Stimulated activated CD4-positive, alpha-beta T cell treated with anti-CD3 and anti-CD28 coated beads, TNF-alpha, amount 100 ng/mL, for 4 hours (primary cell): Measurements from ENCODE around the gene ZIC1.

Source experiments
- DNase-seq, 3 experiments: peaks; one replicate each; pipeline ENCODE4 v3.0.0-alpha.2; 2020; ENCODE audit warnings: low read depth in 3 of 3

The ZIC1 gene

GRCh38 chr3:147380387-147380951 lies 28.7 kb upstream of the ZIC1 start:
- no peak for DNase-seq

- DNase-seq, result no peak
Measured at GRCh38 chr3:147380977-147381376, 28.2 kb upstream of the ZIC1 start.

DNA sequence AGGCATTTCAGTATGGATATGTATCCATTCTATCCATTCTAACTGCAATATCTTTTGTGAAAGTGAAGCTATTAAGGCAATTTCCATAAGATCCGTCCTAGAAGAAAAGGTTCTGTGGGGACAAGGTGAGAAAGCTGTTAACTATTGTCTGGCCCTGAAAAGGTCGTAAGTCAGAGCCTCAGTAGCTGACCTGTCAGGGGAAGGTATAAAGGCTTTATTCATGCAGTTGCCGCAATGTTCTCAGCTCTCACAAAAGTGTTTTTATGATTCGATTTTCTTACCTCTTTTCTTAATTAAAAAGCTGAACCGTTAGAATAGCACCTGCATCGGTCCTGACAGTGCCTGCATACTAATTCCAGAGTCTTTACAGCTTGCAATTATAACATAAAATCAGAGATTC lies 27.6 kb upstream of the ZIC1 start:
- DNase-seq, result no peak

GRCh38 chr3:147383617-147384016 lies 25.5 kb upstream of the ZIC1 start:
- DNase-seq, result no peak

DNA sequence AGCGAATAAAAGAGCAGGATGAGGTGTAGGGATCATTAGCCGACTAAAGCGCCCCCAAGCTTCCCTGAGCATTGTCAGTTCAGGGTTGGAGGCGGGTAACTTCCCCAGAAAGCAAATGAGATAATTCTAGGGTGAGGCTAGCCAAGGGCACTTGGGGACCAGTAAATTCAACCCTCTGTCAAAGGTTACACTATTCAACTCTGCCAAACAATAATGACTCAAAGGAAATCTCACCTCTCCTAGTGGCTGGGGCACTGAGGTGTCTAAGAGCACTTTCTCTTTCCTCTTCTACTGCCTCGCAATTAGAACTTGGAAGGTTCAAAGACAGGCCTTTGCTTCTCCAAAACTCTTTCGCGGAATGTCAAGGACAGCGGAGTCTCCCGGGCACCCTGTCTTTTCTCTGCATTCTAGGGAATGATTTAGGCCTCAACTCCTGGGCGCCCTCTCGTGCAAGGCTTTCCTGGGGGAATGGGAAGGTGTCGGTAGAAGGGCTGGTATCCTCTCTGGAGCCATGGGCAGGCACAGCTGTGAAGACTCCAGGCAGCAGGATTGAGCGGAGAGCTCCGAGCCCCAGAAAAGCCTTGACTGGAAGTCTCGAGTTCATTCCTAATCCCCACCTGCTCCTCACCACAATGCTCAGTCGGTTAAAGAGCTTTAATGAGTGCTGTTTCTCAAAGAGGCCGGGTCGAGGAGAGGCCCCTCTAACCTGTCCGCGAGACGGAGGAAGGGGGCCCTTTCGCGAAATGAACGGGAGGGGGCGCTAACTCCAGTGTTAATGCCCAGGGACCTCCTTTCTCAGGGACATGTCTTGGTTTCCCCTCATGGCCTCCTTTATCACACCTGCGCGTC lies 24.7 kb upstream of the ZIC1 start:
- DNase-seq, result no peak

GRCh38 chr3:147385059-147386012 lies 23.8 kb upstream of the ZIC1 start:
- DNase-seq, result no peak

- DNase-seq, result no peak
Measured at GRCh38 chr3:147387291-147387884, 21.8 kb upstream of the ZIC1 start.

DNA sequence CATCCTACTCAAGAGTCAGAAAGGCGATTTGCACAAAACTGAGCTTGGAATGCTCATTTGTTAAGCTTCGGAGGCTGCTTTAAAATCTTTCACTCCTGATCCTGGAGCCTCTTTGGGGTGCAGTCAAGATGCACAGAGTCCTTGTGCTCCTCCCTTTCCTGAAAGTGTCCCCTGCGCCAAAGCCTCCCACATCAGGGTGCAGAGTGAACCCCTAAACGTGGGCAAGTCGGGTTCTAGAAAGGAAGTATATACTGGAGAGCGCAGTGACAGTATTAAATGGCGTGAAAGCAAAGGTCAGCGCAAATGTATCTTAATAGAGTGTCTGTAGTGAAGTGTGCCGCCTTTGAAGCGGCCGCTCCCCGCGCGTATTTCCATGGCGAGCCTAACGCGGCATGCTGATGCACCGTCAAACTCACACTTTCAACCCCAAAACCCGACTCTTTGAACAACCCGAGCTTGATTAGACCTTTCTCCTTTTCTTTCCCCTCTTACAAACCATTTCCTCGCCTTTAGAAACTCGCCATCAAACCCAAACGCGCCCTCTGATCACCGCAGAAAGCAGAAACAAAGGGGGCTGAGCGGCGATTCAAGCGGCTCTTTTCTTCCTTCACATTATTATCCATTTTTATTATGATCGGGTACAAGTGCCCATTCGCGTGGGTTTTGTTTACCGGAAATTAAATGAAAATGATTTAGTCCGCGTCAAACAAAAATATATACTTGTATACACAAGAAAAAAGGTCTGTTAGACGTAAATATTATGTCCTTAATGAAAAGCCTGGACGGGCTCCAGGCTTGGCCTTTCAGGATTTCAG lies 21.1 kb upstream of the ZIC1 start:
- no peak for DNase-seq

DNA sequence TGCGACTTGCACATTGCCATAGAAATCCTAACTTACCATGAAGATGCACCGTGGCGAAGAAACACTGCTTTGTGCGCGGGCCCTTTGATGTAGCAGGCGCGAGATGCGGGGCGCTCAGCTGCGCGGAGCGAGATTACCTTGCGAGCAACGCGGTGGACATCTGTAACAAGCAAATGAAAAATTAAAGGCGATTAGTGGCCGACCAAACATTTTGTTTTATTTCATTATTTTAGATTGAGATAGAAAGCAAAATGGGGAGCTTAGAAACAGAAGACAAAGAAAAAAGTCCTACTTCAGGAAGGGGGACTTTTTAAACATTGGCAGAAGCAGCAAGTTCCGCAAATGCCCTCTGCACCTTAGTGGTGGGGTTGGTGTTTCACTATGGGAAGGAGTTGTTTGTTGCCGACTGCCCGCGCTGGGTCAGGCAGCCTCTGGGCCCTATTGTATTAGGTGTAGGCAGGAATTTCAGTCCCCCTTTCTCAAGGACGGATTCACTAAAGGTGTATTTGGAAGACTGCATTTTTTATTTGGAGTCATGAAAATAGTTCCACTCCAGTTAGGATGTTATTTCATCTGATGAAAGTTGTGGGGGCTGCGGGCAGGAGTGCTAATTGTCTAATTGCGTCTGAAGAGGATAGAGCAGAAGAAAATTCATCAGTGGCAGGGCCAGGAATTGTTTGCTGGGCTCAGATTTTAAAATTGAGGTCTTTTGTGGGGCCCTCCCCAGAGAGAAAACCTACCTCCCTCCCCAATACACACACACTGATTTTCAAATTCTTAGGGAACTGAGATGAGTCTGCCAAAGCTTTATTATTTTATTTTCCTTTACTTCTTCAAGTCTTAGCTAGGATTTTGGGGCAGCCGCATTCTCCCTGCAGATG lies 20.2 kb upstream of the ZIC1 start:
- DNase-seq, result no peak

GRCh38 chr3:147389717-147390116 lies 19.4 kb upstream of the ZIC1 start:
- DNase-seq, result no peak

DNA sequence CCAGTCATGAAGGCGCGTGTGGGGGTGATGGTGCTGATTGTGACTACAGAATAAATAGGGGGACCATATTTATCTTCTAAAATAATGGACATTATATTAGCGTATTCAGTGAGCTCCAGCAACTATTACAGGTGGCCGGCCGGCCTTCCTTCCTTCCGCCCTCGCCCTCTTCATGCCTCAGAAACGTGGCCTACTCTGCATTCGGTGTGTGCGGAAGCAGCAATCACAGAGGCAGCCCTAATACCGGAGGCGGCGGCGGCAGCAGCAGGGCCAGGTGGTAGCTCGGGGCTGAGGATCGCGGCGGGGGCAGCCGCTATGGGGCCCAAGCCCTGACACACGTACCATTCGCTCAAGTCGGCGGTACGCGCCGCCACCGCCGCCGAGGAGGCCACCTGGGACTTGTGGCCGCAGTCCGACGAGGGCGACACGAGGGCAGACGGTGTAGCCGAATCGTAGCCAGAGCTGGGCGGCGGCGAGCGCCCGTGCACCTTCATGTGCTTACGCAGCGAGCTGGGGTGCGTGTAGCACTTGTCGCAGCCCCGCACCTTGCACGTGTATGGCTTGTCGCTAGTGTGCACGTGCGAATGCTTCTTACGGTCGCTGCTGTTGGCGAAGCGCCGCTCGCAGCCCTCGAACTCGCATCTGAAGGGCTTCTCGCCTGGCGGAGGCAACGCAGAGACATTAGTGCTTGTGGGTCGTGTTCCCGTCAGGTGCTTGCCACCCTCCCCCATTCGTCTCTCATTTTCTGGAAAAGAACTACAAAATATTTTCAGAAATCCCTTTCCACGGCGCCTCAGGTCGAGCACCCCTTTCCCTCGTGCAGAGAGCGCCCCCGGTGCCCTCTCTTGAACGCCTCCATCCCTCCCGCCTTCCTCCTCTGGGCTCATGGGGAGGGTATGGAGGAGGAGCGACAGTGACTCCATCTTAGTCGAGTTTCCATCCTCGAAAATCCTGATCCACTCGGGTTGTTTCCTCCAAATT lies 18.3 kb upstream of the ZIC1 start:
- DNase-seq, result no peak

DNA sequence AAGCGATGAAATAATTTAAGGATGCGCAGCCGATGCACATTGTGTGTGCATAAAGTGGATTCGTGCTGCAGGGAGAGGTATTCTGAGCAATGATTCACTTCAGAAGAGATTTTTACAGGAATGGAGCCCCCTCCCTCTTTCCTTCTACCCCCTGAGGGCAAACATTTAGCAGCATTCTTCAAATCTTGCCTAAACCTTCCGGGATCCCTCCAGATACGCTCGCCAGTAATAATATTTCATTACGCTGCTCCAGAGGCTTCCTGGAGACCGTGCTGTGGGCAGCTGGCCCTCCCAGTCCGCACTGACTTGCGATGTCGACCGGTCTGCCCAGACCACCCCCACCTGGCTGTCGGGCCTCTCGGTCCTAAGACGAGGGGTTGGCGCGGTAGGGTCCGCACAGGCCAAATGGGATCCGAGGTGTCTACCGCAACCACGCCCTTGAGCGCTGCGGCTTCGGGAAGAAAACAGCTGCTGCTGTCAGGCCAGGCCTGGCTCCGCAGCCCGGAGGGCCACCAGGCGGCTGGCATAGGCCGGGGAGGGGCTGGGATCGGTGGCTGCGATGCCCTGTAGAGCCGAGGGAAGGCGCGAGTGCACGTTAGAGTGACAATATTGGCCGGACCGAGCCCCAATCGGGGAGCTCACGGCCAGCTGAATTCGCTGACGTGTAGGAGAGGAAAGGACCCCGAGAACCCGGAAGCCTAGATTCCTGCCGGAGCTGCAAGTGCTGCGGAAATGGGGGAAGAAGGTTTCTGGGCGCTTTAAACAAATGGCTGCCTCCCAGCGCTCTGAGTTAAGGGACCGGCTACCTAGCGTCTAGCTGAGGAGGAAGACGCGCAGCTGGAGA lies 17.2 kb upstream of the ZIC1 start:
- DNase-seq, result no peak

DNA sequence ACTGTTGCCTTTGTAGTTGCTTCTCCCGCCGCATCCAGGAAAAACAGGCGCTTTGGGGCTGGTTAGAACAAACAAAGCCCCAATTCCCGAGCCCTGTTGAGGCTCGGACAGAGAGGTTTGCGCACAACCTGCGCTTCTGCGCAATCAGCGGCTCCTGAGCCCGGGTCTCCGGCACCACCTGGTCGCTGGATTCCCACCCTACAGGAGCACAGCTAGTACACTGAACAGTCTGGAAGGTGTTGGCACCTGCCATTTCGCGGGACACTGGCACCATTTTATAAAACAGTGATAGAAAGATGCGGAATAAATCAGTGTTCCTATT lies 16.6 kb upstream of the ZIC1 start:
- DNase-seq, result no peak

- DNase-seq, result no peak
Measured at GRCh38 chr3:147393261-147393942, 15.8 kb upstream of the ZIC1 start.

- no peak for DNase-seq
Measured at GRCh38 chr3:147393943-147394883, 15.0 kb upstream of the ZIC1 start.

GRCh38 chr3:147394884-147395225 lies 14.3 kb upstream of the ZIC1 start:
- no peak for DNase-seq
